Peyer's patch (tissue), 4 donors: ENCODE data around the gene SPRED2.

Experiments used
- POLR2A ChIP-seq, 2 donors: fragments of 450-650 bp; IDR thresholded peaks; one replicate each; pipeline ENCODE4 v1.5.1; 2017; ENCODE audit warnings: antibody characterized with exemption in 2 of 2, mild to moderate bottlenecking in 2 of 2, moderate library complexity in 2 of 2
- TF ChIP-seq, protein P1 (sequence below), 6 experiments: fragments of 450-650 bp in 4 of 6; fragments of 200-600 bp in 2 of 6; sonication (generic) in 1 of 6; IDR thresholded peaks; one replicate each; pipeline ENCODE4 v1.5.1; 2017 to 2019; ENCODE audit warnings: antibody characterized with exemption in 6 of 6, mild to moderate bottlenecking in 3 of 6, moderate library complexity in 1 of 6

DNA sequence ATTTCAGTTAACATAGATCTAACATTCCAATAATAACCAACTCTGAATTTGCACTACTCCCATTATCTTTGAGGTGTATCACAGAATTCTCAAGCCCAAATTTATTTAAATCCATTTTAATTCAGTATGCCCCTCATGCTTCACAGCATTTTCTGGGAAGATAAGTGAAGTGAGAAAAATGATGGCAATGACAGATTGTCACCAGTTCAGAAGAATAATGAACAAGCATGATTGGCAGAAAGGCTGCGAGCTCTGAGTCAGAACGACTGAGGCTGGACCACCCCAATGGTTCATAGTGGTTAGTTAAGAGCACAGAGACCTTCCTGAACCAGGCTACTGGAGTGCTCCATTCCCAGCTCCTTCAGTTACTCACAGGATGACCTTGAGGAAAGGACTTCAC lies 4.9 kb downstream of the SPRED2 start:
- TF ChIP-seq, protein P1, sequence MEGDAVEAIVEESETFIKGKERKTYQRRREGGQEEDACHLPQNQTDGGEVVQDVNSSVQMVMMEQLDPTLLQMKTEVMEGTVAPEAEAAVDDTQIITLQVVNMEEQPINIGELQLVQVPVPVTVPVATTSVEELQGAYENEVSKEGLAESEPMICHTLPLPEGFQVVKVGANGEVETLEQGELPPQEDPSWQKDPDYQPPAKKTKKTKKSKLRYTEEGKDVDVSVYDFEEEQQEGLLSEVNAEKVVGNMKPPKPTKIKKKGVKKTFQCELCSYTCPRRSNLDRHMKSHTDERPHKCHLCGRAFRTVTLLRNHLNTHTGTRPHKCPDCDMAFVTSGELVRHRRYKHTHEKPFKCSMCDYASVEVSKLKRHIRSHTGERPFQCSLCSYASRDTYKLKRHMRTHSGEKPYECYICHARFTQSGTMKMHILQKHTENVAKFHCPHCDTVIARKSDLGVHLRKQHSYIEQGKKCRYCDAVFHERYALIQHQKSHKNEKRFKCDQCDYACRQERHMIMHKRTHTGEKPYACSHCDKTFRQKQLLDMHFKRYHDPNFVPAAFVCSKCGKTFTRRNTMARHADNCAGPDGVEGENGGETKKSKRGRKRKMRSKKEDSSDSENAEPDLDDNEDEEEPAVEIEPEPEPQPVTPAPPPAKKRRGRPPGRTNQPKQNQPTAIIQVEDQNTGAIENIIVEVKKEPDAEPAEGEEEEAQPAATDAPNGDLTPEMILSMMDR (IDR thresholded peaks at IDR 0.05), result no peak
- TF ChIP-seq POLR2A (IDR thresholded peaks at IDR 0.05), result no peak
